CD4-positive, alpha-beta T cell (primary cell): ENCODE measurements around the gene PRDX2. TPM values are rescaled to one million over a fixed set of nuclear protein-coding genes. Genes with fewer than 3 reads are reported as not detected.

ENCODE experiments used
- ATAC-seq: fragments of 200-7000 bp; cut with Tn5 transposase; one replicate; pipeline ENCODE4 v1.10.0; 2022; ENCODE audit warnings: mild to moderate bottlenecking; ENCODE audit not compliant: poor library complexity
- CTCF ChIA-PET: fragments of 350-600 bp; sonication (Branson Sonifier 250); formaldehyde crosslinking; loops from one replicate; lab custom pipeline; 2021; ENCODE audit warnings: antibody characterized with exemption, inconsistent platforms; lab: Charles Lee
- POLR2A ChIA-PET: fragments of 350-600 bp; sonication (Branson Sonifier 250); formaldehyde crosslinking; loops from one replicate; lab custom pipeline; 2021; ENCODE audit warnings: antibody characterized with exemption, inconsistent platforms; lab: Charles Lee
- DNase-seq, 14 experiments: peaks; one replicate each; pipeline ENCODE4 v3.0.0-alpha.2; 2013 to 2020; ENCODE audit warnings: mixed read lengths in 2 of 14
- H3K27ac ChIP-seq, 2 donors: one replicate each; pipeline versions ENCODE4 v1.5.1 to v1.7.0; 2013; ENCODE audit warnings: low read length in 2 of 2, low read depth in 1 of 2, mild to moderate bottlenecking in 1 of 2
- H3K27me3 ChIP-seq, 2 experiments: 1 replicate in 1 of 2; 2 replicates in 1 of 2; pipeline versions ENCODE4 v1.6.1 to v1.7.0; 2013; ENCODE audit warnings: low read length in 2 of 2, control low read depth in 1 of 2, mild to moderate bottlenecking in 1 of 2, moderate library complexity in 1 of 2; ENCODE audit not compliant: insufficient read depth in 2 of 2, control insufficient read depth in 1 of 2
- H3K36me3 ChIP-seq: one replicate; pipeline ENCODE4 v1.6.1; 2013; ENCODE audit warnings: low read length, control low read depth; ENCODE audit not compliant: insufficient read depth
- H3K4me1 ChIP-seq: one replicate; pipeline ENCODE4 v1.6.1; 2013; ENCODE audit warnings: low read length, control low read depth; ENCODE audit not compliant: insufficient read depth
- H3K4me3 ChIP-seq: one replicate; pipeline ENCODE4 v1.5.1; 2013; ENCODE audit warnings: mild to moderate bottlenecking, low read length, moderate library complexity
- H3K9me3 ChIP-seq, 2 experiments: 1 replicate in 1 of 2; 2 replicates in 1 of 2; pipeline versions ENCODE4 v1.6.1 to v1.7.0; 2013; ENCODE audit warnings: low read length in 2 of 2, mild to moderate bottlenecking in 2 of 2, control low read depth in 1 of 2, moderate library complexity in 1 of 2; ENCODE audit not compliant: control insufficient read depth in 1 of 2, insufficient read depth in 1 of 2
- H3K27ac Mint-ChIP-seq: one replicate; pipeline ENCODE4 v1.8.0; 2020; ENCODE audit warnings: mixed read lengths
- H3K27me3 Mint-ChIP-seq: one replicate; pipeline ENCODE4 v1.8.0; 2021; ENCODE audit warnings: mixed read lengths
- H3K36me3 Mint-ChIP-seq: one replicate; pipeline ENCODE4 v1.8.0; 2021; ENCODE audit warnings: low read depth, mixed read lengths
- H3K4me1 Mint-ChIP-seq: one replicate; pipeline ENCODE4 v1.8.0; 2021; ENCODE audit warnings: low read depth, mixed read lengths
- H3K4me3 Mint-ChIP-seq: one replicate; pipeline ENCODE4 v1.8.0; 2020; ENCODE audit warnings: mild to moderate bottlenecking, mixed read lengths
- H3K9me3 Mint-ChIP-seq: one replicate; pipeline ENCODE4 v1.8.0; 2020; ENCODE audit warnings: mixed read lengths
- CTCF ChIP-seq: fragments of 200-600 bp; IDR thresholded peaks from one replicate; pipeline ENCODE4 v1.8.0; 2022; ENCODE audit warnings: antibody characterized with exemption, mild to moderate bottlenecking
- intact Hi-C, 2 experiments: fragments of 100-400 bp; cut with DNase I in 1 of 2; cut with micrococcal nuclease in 1 of 2; formaldehyde crosslinking; loops; one replicate each; pipeline versions ENCODE4 v1.15.1 to v1.9.0; 2023 to 2025; cut with DNase I, micrococcal nuclease
- total RNA-seq, 174 experiments: library from RNA in 2 of 174; stranded (reverse) in 2 of 174; gene quantifications; one replicate each; pipeline ENCODE4 v1.2.3 and lab custom pipeline; 2021 to 2026

The PRDX2 gene
- total RNA-seq, 2 experiments from 2014 or later = 59.7 to 65.9 TPM

GRCh38 chr19:12794196-12794941 lies 7.2 kb downstream of the PRDX2 start:
- Mint-ChIP-seq H3K27me3 (peaks cover 13% of the 10 kb centered on the region), H3K4me1 (peaks cover 41% of the 10 kb centered on the region), H3K27ac (peak overlapping the region; percentile 99), H3K36me3 (peaks cover 47% of the 10 kb centered on the region), H3K9me3 (no peaks in the 10 kb centered on the region), H3K4me3 (peak overlapping the region; percentile 86)
- Histone ChIP-seq H3K27me3 (no peaks in the 10 kb centered on the region), H3K27ac (peak overlapping the region; percentile 99 to 100), H3K36me3 (peaks cover 18% of the 10 kb centered on the region), H3K4me1 (peaks cover 50% of the 10 kb centered on the region), H3K4me3 (peak overlapping the region; percentile 98), H3K9me3 (no peaks in the 10 kb centered on the region)
- intact Hi-C loops = loop anchor here in 1 of 2 experiments (5.0 kb wide), 1 partner anchor 127 kb away; the partner anchor contains the start of genes MAN2B1 and WDR83
- ATAC-seq (no peak), DNase-seq (peak in 2 of 14 experiments; percentile 21 to 68)
- POLR2A ChIA-PET = interaction anchor here (0.9 to 8.3 kb wide), 8 partner anchors 12 to 154 kb away, joined by 3 to 348 read pairs (median 28); partner anchors contain the start of genes HOOK2, RNASEH2A, TNPO2 and TRIR
- CTCF ChIA-PET = interaction anchor here (1.1 to 9.4 kb wide), 5 partner anchors 17 to 78 kb away, joined by 5 to 178 read pairs (median 14); partner anchors contain the start of gene HOOK2
- no peak for TF ChIP-seq CTCF

GRCh38 chr19:12793290-12794195 lies 8.1 kb downstream of the PRDX2 start:
- ATAC-seq = peak; percentile 48
- Mint-ChIP-seq H3K27ac (peak overlapping the region; percentile 99), H3K4me3 (peak overlapping the region; percentile 97), H3K36me3 (peaks cover 47% of the 10 kb centered on the region), H3K9me3 (no peaks in the 10 kb centered on the region), H3K4me1 (peaks cover 49% of the 10 kb centered on the region), H3K27me3 (peaks cover 13% of the 10 kb centered on the region)
- ChIA-PET CTCF (interaction anchor here (1.1 to 9.4 kb wide), 4 partner anchors 11 to 33 kb away, joined by 5 to 178 read pairs (median 22); partner anchors contain the start of gene HOOK2), POLR2A (interaction anchor here (0.8 to 8.3 kb wide), 18 partner anchors 8 to 1727 kb away, joined by 3 to 348 read pairs (median 14); partner anchors contain the start of genes GCDH, GET3, HOOK2 and PRDX2)
- Histone ChIP-seq H3K27ac (peak overlapping the region; percentile 99 to 100), H3K9me3 (no peaks in the 10 kb centered on the region), H3K4me3 (peak overlapping the region; percentile 98), H3K27me3 (no peaks in the 10 kb centered on the region), H3K36me3 (peaks cover 11% of the 10 kb centered on the region), H3K4me1 (peaks cover 59% of the 10 kb centered on the region)
- intact Hi-C loops = loop anchor here (1.0 to 5.0 kb wide), 2 partner anchors 11 to 126 kb away; partner anchors contain the start of genes MAN2B1 (in 1 of the 2) and WDR83 (in 1 of the 2)
- peak; percentile 87 to 98 (median 93) for DNase-seq
- no peak for TF ChIP-seq CTCF
